ENCODE data around the gene MOSMO.
"Not testable (repeated sequence)": the region's sequence is repeated elsewhere in the genome, so short reads cannot be mapped to it uniquely, and the experiment has no call there.

Gene MOSMO

GRCh38 chr16:22124583-22125284 is 116.8 kb downstream of the MOSMO start:
- Mint-ChIP-seq H3K27me3 (peaks cover 0 to 14% of the 10 kb centered on the region in 2 donors), H3K9me3 (peaks cover 0 to 4% of the 10 kb centered on the region in 2 donors)
- DNase-seq: no peak

DNA sequence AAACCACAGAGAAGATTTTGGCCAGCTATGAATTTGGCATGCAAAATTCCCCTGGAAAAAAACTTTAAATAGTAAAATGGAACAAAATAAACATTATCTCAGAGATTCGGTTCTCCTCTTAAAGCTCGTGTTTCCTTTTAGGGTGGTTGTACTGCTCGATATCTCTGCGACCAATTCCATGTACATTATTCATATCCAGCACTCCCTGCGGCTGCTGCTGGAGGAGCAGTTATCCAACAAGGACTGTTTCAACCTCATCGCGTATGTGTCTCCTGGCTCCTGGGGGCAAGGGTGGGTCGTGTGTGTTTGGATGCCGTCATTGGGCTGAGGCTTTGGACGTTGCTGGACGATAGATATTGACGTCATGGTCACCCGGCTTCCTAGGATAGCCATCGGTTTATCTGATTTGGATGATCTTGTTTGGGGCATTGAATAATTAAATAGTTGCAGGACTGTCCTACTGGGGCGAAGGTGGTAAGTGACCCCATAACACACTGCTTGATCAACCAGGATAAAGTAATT is 118.2 kb downstream of the MOSMO start:
- H3K27me3 Mint-ChIP-seq: peaks cover 0 to 14% of the 10 kb centered on the region in 2 donors
- H3K36me3 Mint-ChIP-seq (ENCODE audit: insufficient read depth): no peaks in the 10 kb centered on the region
- peaks cover 0 to 4% of the 10 kb centered on the region in 2 donors for H3K9me3 Mint-ChIP-seq
- DNase-seq: no peak
- H3K4me3 Mint-ChIP-seq: no peak overlapping the region
- H3K4me1 Mint-ChIP-seq (ENCODE audit: low read depth in 2 of 2): no peaks in the 10 kb centered on the region
- no peak for ATAC-seq (replicated peaks)
- no peak overlapping the region for H3K27ac Mint-ChIP-seq

More at GRCh38 chr16:22124583-22125284, 116.8 kb downstream of the MOSMO start:
- no peak overlapping the region for H3K27ac Mint-ChIP-seq
- no peak for ATAC-seq (replicated peaks)
- no peaks in the 10 kb centered on the region for H3K4me1 Mint-ChIP-seq (ENCODE audit: low read depth in 2 of 2)
- H3K4me3 Mint-ChIP-seq: no peak overlapping the region
- H3K36me3 Mint-ChIP-seq (ENCODE audit: insufficient read depth): no peaks in the 10 kb centered on the region

GRCh38 chr16:22128537-22128936 is 120.6 kb downstream of the MOSMO start:
- H3K4me1 Mint-ChIP-seq (ENCODE audit: low read depth in 2 of 2); DNase-seq; H3K36me3 Mint-ChIP-seq (ENCODE audit: insufficient read depth); H3K9me3 Mint-ChIP-seq; ATAC-seq (replicated peaks); H3K4me3 Mint-ChIP-seq; H3K27ac Mint-ChIP-seq: not testable (repeated sequence)
- H3K27me3 Mint-ChIP-seq: peaks cover 0 to 14% of the 10 kb centered on the region in 2 donors

- Mint-ChIP-seq H3K27ac (no peak overlapping the region), H3K27me3 (peaks cover 0 to 14% of the 10 kb centered on the region in 2 donors), H3K4me3 (no peak overlapping the region), H3K4me1 (ENCODE audit: low read depth in 2 of 2) (no peaks in the 10 kb centered on the region), H3K9me3 (peaks cover 0 to 4% of the 10 kb centered on the region in 2 donors), H3K36me3 (ENCODE audit: insufficient read depth) (peaks cover 3% of the 10 kb centered on the region)
- DNase-seq (no peak), ATAC-seq (replicated peaks) (no peak)
Measured at GRCh38 chr16:22130528-22130927, 122.6 kb downstream of the MOSMO start.

DNA sequence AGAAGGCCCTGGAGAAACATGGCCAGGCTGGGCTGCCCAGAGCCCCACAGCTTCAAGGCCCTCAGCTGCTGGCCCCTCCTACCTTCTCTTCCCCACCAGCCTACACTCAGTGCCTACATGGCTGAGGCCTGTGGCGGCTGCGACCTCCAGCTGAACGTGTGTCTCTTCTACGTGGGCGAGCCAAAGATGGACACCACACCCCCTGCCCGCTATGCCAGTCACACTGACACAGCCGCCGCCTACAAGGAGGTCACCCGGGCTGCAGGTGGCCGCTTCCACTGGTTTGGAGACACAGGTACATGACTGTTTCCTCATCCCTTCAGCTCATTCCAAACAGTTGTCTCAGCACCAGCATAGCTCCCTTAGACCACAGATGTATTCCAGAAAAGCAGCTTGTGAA is 124.9 kb downstream of the MOSMO start:
- ATAC-seq (replicated peaks) (no peak), DNase-seq (no peak)
- H3K9me3 Mint-ChIP-seq: peaks cover 0 to 4% of the 10 kb centered on the region in 2 donors
- peaks cover 0 to 22% of the 10 kb centered on the region in 2 donors for H3K27me3 Mint-ChIP-seq
- H3K4me1 Mint-ChIP-seq (ENCODE audit: low read depth in 2 of 2): no peaks in the 10 kb centered on the region
- peaks cover 3% of the 10 kb centered on the region for H3K36me3 Mint-ChIP-seq (ENCODE audit: insufficient read depth)
- no peak overlapping the region for H3K27ac Mint-ChIP-seq
- no peak overlapping the region for H3K4me3 Mint-ChIP-seq

Measured in effector memory CD8-positive, alpha-beta T cell (primary cell).